Erythroblast (primary cell): Measurements from ENCODE around the gene CERS2.

Experiments
- GATA1 ChIP-seq: IDR thresholded peaks from 2 replicates; pipeline ENCODE4 v1.6.1; 2011; ENCODE audit warnings: low read depth, mild to moderate bottlenecking, control low read depth, low read length, moderate library complexity
- POLR2A ChIP-seq: IDR thresholded peaks from 2 replicates; pipeline ENCODE4 v1.6.1; 2011; ENCODE audit warnings: mild to moderate bottlenecking, low read length

DNA sequence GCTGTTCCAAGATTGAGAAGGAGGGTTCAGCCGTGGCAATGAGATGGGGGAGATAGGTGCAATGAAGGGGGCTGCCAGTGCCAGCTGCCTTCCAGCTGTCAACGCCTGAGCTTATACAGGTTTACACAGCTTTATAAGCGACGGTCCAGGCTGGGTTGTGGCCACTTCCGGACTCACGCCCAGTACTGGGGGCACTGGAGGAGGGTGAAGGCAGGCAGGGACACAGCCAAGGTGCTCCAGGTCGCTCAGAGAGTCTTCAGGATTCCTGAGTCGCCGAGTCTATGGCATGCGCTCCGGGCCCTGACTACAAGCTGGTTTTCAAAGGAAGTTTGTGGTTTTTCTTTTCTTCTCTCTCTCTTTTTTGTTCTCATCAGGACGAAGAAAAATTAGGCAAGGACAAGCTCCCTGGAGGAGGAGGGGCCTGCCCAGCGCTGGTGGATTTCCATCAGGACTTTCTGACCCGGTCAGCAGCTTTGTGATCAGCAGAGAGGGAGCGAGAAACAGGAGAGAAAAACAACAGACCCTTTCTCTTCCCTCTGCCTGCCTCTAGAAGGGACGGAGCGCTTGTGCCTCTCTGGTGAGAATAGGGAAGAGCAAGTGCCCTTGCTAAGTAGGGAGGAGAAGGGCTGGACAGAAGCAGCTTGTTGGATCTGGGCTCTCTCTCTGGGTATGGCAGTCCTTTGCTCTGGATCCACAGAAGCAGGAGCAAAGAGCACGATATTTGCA lies 31.9 kb upstream of the CERS2 start, which contains the start of gene MINDY1:
- TF ChIP-seq POLR2A (peak; percentile 83), GATA1 (no peak)
